CD4-positive, alpha-beta T cell treated with Interleukin-15 for 1 hour (primary cell): Measurements from ENCODE around the gene PLEKHA4.
"Not testable (repeated sequence)": the region's sequence is repeated elsewhere in the genome, so short reads cannot be mapped to it uniquely, and the experiment has no call there.

ENCODE experiments used
- DNase-seq: peaks from one replicate; pipeline ENCODE4 v3.0.0-alpha.2; 2020

Gene PLEKHA4

DNA sequence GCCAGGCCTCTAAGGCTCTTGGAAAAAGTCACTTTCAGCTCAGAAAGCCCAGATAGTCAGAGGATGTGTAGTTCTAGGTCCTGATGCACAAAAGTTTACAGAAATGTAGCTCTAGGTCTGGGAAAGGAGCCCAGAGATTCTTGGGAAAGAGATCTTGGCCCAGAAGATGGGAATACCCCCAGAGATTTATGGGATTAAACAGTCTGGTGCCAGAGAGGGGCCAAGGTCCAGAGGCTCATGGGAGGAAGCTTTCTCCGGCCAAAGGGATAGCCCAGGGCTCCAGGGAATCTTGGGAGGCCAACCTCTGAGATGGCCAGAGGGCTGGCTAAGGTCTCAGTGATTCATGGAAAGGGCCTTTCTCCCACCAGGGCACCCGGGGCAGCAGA lies 72.7 kb downstream of the PLEKHA4 start:
- DNase-seq, result no peak

DNA sequence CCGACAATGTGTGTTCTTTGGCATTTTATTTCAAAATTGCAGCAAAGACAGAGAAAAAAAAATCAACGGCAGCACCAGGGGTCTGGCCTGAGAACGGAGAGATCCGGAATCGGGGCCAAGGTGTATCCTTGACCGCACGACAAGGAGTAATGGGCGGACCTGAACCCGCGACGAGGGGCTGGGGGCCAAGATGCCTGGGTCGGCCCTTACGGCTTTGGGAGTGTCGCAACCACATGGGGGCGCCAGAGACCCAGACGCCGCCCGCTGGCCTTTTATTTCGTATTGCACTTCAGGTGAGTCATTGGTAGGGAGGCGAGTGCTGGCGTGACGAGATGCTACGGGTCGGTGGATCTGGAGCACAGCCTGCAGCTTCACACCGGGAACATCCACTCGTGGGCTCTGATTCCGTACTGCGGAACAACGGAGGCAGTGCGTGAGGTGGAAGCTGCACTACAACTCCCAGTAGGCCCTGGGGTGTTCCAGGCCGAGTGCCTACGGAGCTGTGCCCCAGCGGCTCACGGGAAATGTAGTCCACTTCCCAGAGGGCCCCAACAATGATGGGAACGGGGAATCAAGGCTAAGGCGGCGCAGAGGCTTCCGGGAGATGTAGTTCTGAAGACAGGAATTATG lies 73.2 kb downstream of the PLEKHA4 start:
- DNase-seq, result peak; percentile 89

DNA sequence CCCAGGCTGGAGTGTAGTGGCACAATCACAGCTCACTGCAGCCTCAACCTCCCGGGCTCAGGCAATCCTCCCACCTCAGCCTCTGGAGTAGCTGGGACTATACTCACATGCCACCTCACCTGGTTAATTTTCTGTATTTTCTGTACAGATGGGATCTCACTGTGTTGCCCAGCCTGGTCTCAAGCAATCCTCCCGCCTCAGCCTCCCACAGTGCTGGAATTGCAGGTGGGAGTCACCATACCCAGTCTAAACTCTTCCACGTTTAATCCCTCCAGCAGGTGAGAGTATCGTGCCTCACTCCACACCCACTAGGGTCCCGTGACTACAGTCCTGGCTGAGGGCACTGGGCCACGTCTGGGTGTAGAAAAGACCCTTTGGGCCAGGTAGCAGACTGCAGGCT lies 74.1 kb downstream of the PLEKHA4 start:
- no peak for DNase-seq

DNA sequence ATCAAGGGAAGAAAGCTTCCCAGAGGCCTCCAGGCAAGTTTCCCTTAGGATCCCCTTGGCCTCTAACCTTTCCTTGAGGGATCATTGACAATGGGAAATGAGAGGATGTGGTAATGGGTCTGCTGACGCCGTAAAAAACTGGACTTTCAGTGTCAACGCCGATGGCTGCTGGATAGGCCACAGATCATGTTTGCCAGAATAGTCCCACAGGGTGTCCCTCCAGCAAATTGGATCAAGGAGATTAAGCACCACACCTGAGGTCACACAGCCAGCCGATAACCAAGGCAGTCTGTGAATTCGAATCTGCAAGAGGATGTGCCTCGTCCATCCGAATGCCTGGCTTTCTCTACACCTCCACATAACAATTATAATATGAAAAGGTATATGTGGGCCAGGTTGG lies 75.1 kb downstream of the PLEKHA4 start:
- no peak for DNase-seq

DNA sequence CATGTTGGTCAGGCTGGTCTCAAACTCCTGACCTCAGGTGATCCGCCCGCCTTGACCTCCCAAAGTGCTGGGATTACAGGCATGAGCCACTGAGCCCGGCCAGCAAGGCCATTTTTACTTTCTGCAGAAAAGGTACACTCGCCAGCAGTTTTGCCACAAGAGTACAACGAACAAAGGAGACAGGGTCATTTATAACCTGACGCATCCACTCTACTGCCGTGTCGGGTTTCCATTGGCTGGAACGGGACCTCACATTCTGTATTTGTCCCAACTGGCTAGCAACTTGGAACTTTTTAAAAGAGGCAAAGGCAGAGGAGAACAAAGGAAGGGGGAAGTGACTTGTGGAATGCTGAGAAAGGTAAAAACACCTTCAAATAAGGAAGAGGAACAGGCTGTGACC lies 81.1 kb downstream of the PLEKHA4 start:
- DNase-seq, result not testable (repeated sequence)
